Smooth muscle cell (in vitro differentiated cells): ENCODE data around the gene MAPK8IP3. TPM values are rescaled to one million over a fixed set of nuclear protein-coding genes. Genes with fewer than 3 reads are reported as not detected.

Experiments used
- DNase-seq: peaks from one replicate; lab custom pipeline; 2025; ENCODE audit not compliant: unreplicated experiment; lab: John Stamatoyannopoulos, UW
- H2AFZ ChIP-seq: fragments of 200-600 bp; sonication (generic); 2 replicates; pipeline ENCODE4 v1.6.0; 2016; ENCODE audit warnings: antibody characterized with exemption, low read depth, mild to moderate bottlenecking
- H3F3A ChIP-seq: fragments of 200-600 bp; sonication (generic); 2 replicates; pipeline ENCODE4 v1.6.0; 2017; ENCODE audit warnings: antibody characterized with exemption, low read depth
- H3K27ac ChIP-seq: fragments of 200-600 bp; sonication (generic); 2 replicates; pipeline ENCODE4 v1.5.1; 2016; ENCODE audit warnings: low read depth, mild to moderate bottlenecking
- H3K27me3 ChIP-seq: fragments of 200-600 bp; sonication (generic); 2 replicates; pipeline ENCODE4 v1.6.1; 2016; ENCODE audit warnings: low read depth, mild to moderate bottlenecking
- H3K36me3 ChIP-seq: fragments of 200-600 bp; sonication (generic); 2 replicates; pipeline ENCODE4 v1.5.1; 2016; ENCODE audit warnings: low read depth
- H3K4me1 ChIP-seq: fragments of 200-600 bp; sonication (generic); 2 replicates; pipeline ENCODE4 v1.5.1; 2016; ENCODE audit warnings: low read depth
- H3K4me2 ChIP-seq: fragments of 200-600 bp; sonication (generic); 2 replicates; pipeline ENCODE4 v1.6.0; 2016; ENCODE audit warnings: mild to moderate bottlenecking
- H3K4me3 ChIP-seq: fragments of 200-600 bp; sonication (generic); 2 replicates; pipeline ENCODE4 v1.5.1; 2016; ENCODE audit warnings: mild to moderate bottlenecking
- H3K79me2 ChIP-seq: fragments of 200-600 bp; sonication (generic); 2 replicates; pipeline ENCODE4 v1.6.0; 2016; ENCODE audit warnings: low read depth, mild to moderate bottlenecking
- H3K9ac ChIP-seq: fragments of 200-600 bp; sonication (generic); 2 replicates; pipeline ENCODE4 v1.6.0; 2016; ENCODE audit warnings: low read depth
- H3K9me3 ChIP-seq: fragments of 200-600 bp; sonication (generic); replicated peaks from 2 replicates; pipeline ENCODE4 v1.5.1; 2016; ENCODE audit warnings: low read depth
- H4K20me1 ChIP-seq: fragments of 200-600 bp; sonication (generic); 2 replicates; pipeline ENCODE4 v1.6.0; 2016; ENCODE audit warnings: low read depth
- CTCF ChIP-seq: fragments of 200-600 bp; sonication (generic); IDR thresholded peaks from 2 replicates; pipeline ENCODE4 v1.5.1; 2017; ENCODE audit warnings: borderline replicate concordance, mild to moderate bottlenecking, antibody characterized with exemption; ENCODE audit not compliant: insufficient read depth, poor library complexity, severe bottlenecking
- WGBS: methylation state at CpG from one replicate; pipeline ENCODE4 v1.1.7; 2016; ENCODE audit warnings: low lambda C conversion rate; 5-methylcytosine and 5-hydroxymethylcytosine counted together
- polyA plus RNA-seq: library from polyadenylated mRNA; unstranded; fragments of >200 nt; fragmentation: Nextera tagmentation; extraction: Ambion mirVana; gene quantifications from 2 replicates; pipeline ENCODE4 v1.2.1, GENCODE V29; 2016
- total RNA-seq: library from RNA; depleted of rRNA; stranded (reverse); fragments of >200 nt; gene quantifications from 2 replicates; pipeline ENCODE4 v1.2.3, GENCODE V29; 2014

The MAPK8IP3 gene
- total and polyA plus RNA-seq, 2 experiments from 2014 or later, result 43.6 to 47.8 TPM

GRCh38 chr16:1800701-1801100 is 94.7 kb downstream of the MAPK8IP3 start:
- TF ChIP-seq CTCF, result no peak
- 90% methylated on average over 10 of the region's 10 CpGs for WGBS
- no peak overlapping the region for H3K4me2 ChIP-seq

GRCh38 chr16:1807626-1808025 is 101.6 kb downstream of the MAPK8IP3 start:
- H2AFZ ChIP-seq, result no peak overlapping the region
- no peak overlapping the region for H3K4me3 ChIP-seq
- H3K9ac ChIP-seq, result no peak overlapping the region
- peaks cover 2% of the 10 kb centered on the region for H3K4me1 ChIP-seq
- H3K36me3 ChIP-seq, result no peaks in the 10 kb centered on the region
- WGBS, result 89% methylated on average over 10 of the region's 10 CpGs
- H3K9me3 ChIP-seq, result no peaks in the 10 kb centered on the region
- H4K20me1 ChIP-seq, result no peaks in the 10 kb centered on the region
- H3K79me2 ChIP-seq, result no peaks in the 10 kb centered on the region
- no peak overlapping the region for H3K27ac ChIP-seq
- no peak for TF ChIP-seq CTCF
- no peak for DNase-seq
- no peak overlapping the region for H3K4me2 ChIP-seq
- H3F3A ChIP-seq, result no peaks in the 10 kb centered on the region
- no peaks in the 10 kb centered on the region for H3K27me3 ChIP-seq

More at GRCh38 chr16:1800701-1801100, 94.7 kb downstream of the MAPK8IP3 start:
- H3F3A ChIP-seq, result no peaks in the 10 kb centered on the region
- no peaks in the 10 kb centered on the region for H3K4me1 ChIP-seq
- H3K4me3 ChIP-seq, result no peak overlapping the region
- no peaks in the 10 kb centered on the region for H3K79me2 ChIP-seq
- no peak overlapping the region for H3K27ac ChIP-seq
- H2AFZ ChIP-seq, result no peak overlapping the region
- H3K9ac ChIP-seq, result no peak overlapping the region
- no peak for DNase-seq
- no peaks in the 10 kb centered on the region for H3K27me3 ChIP-seq
- H4K20me1 ChIP-seq, result no peaks in the 10 kb centered on the region
- H3K9me3 ChIP-seq, result no peaks in the 10 kb centered on the region
- no peaks in the 10 kb centered on the region for H3K36me3 ChIP-seq

GRCh38 chr16:1808691-1809090 is 102.7 kb downstream of the MAPK8IP3 start:
- Histone ChIP-seq H3K36me3 (no peaks in the 10 kb centered on the region), H3K4me2 (no peak overlapping the region), H2AFZ (no peak overlapping the region), H3K4me1 (peaks cover 5% of the 10 kb centered on the region), H3K9me3 (no peaks in the 10 kb centered on the region), H4K20me1 (no peaks in the 10 kb centered on the region), H3K9ac (no peak overlapping the region), H3K79me2 (no peaks in the 10 kb centered on the region), H3F3A (peaks cover 5% of the 10 kb centered on the region), H3K27me3 (no peaks in the 10 kb centered on the region), H3K4me3 (no peak overlapping the region), H3K27ac (no peak overlapping the region)
- WGBS, result 84% methylated on average over 18 of the region's 18 CpGs
- DNase-seq, result no peak
- no peak for TF ChIP-seq CTCF

GRCh38 chr16:1809281-1809801 is 103.3 kb downstream of the MAPK8IP3 start:
- Histone ChIP-seq H2AFZ (no peak overlapping the region), H3K4me3 (no peak overlapping the region), H3F3A (peaks cover 8% of the 10 kb centered on the region), H3K36me3 (no peaks in the 10 kb centered on the region), H3K4me1 (peaks cover 5% of the 10 kb centered on the region), H3K27ac (no peak overlapping the region), H3K27me3 (no peaks in the 10 kb centered on the region), H3K79me2 (no peaks in the 10 kb centered on the region), H3K4me2 (no peak overlapping the region), H3K9me3 (no peaks in the 10 kb centered on the region), H3K9ac (no peak overlapping the region), H4K20me1 (no peaks in the 10 kb centered on the region)
- WGBS, result 81% methylated on average over 27 of the region's 28 CpGs
- DNase-seq, result no peak
- TF ChIP-seq CTCF, result no peak
